HG03439 (cell line): ENCODE results near the gene PDZD2.
A peak's percentile ranks its signal among the peaks of the same experiment; 100 is the strongest.
"Not testable (repeated sequence)": the region's sequence is repeated elsewhere in the genome, so short reads cannot be mapped to it uniquely, and the experiment has no call there.

ENCODE experiments used
- ATAC-seq: cut with Tn5 transposase; IDR thresholded peaks from one replicate; pipeline ENCODE4 v1.9.1; 2021; ENCODE audit warnings: mild to moderate bottlenecking, moderate library complexity; ENCODE audit not compliant: unreplicated experiment

The PDZD2 gene

GRCh38 chr5:31995714-31996113 is 356.8 kb downstream of the PDZD2 start:
- no peak for ATAC-seq

- no peak for ATAC-seq
Measured at GRCh38 chr5:31996909-31997308, 358.0 kb downstream of the PDZD2 start.

GRCh38 chr5:31999470-31999869 is 360.5 kb downstream of the PDZD2 start:
- no peak for ATAC-seq

GRCh38 chr5:32000731-32001130 is 361.8 kb downstream of the PDZD2 start:
- no peak for ATAC-seq

- ATAC-seq = no peak
Measured at GRCh38 chr5:32001284-32001683, 362.4 kb downstream of the PDZD2 start.

- ATAC-seq = no peak
Measured at GRCh38 chr5:32001707-32002106, 362.8 kb downstream of the PDZD2 start.

GRCh38 chr5:32002755-32003154 is 363.8 kb downstream of the PDZD2 start:
- no peak for ATAC-seq

GRCh38 chr5:32003981-32004380 is 365.1 kb downstream of the PDZD2 start:
- no peak for ATAC-seq

GRCh38 chr5:32004404-32004803 is 365.5 kb downstream of the PDZD2 start:
- no peak for ATAC-seq

GRCh38 chr5:32008746-32009145 is 369.8 kb downstream of the PDZD2 start:
- no peak for ATAC-seq

GRCh38 chr5:32013658-32014057 is 374.7 kb downstream of the PDZD2 start:
- ATAC-seq = no peak

- no peak for ATAC-seq
Measured at GRCh38 chr5:32014096-32014745, 375.3 kb downstream of the PDZD2 start.

- ATAC-seq = not testable (repeated sequence)
Measured at GRCh38 chr5:32015262-32015661, 376.3 kb downstream of the PDZD2 start.

- no peak for ATAC-seq
Measured at GRCh38 chr5:32017692-32018367, 378.9 kb downstream of the PDZD2 start.

- no peak for ATAC-seq
Measured at GRCh38 chr5:32018476-32019436, 379.8 kb downstream of the PDZD2 start.

GRCh38 chr5:32020271-32020670 is 381.3 kb downstream of the PDZD2 start:
- peak; percentile 82 for ATAC-seq

GRCh38 chr5:32020946-32021345 is 382.0 kb downstream of the PDZD2 start:
- no peak for ATAC-seq

GRCh38 chr5:32021771-32022170 is 382.8 kb downstream of the PDZD2 start:
- ATAC-seq = no peak

- ATAC-seq = no peak
Measured at GRCh38 chr5:32022638-32023037, 383.7 kb downstream of the PDZD2 start.

- no peak for ATAC-seq
Measured at GRCh38 chr5:32023816-32024215, 384.9 kb downstream of the PDZD2 start.

GRCh38 chr5:32024751-32025150 is 385.8 kb downstream of the PDZD2 start:
- no peak for ATAC-seq
